Panc1 (cell line): ENCODE measurements around the gene TMEM63B.

Experiments used
- CTCF ChIP-seq: fragments of 450-650 bp; IDR thresholded peaks from 2 replicates; pipeline ENCODE4 v1.5.1; 2017; ENCODE audit warnings: mild to moderate bottlenecking
- REST ChIP-seq, 2 experiments: IDR thresholded peaks; 2 replicates each; pipeline ENCODE4 v1.6.1; 2011 to 2012; ENCODE audit warnings: low read depth in 2 of 2, control low read depth in 1 of 2, low read length in 1 of 2, mild to moderate bottlenecking in 1 of 2, moderate library complexity in 1 of 2; ENCODE audit not compliant: insufficient read depth in 1 of 2

- TF ChIP-seq CTCF (no peak), REST (IDR thresholded peaks at IDR 0.05; ENCODE audit: insufficient read depth in 1 of 2, low read depth in 2 of 2, low read length in 1 of 2) (no peak)
Observed at GRCh38 chr6:44127186-44128019, at the start of gene TMEM63B, which contains the start of gene MRPL14.
